T-helper 2 cell (primary cell): ENCODE results near the gene NRP1.

Experiments used
- DNase-seq, 5 experiments: peaks; one replicate each; pipeline versions ENCODE4 v3.0.0 to v3.0.0-alpha.2; 2012 to 2022

NRP1 gene

GRCh38 chr10:33176688-33177087, 157.8 kb downstream of the NRP1 start:
- no peak for DNase-seq

GRCh38 chr10:33174674-33175434, 159.6 kb downstream of the NRP1 start:
- no peak for DNase-seq

- DNase-seq, result no peak
These were observed 168.6 kb downstream of the NRP1 start for GRCh38 chr10:33165911-33166310.

- no peak for DNase-seq
These were observed 170.3 kb downstream of the NRP1 start for GRCh38 chr10:33164060-33164709.

- DNase-seq, result no peak
These were observed 172.3 kb downstream of the NRP1 start for GRCh38 chr10:33162248-33162575.

- DNase-seq, result no peak
These were observed 172.8 kb downstream of the NRP1 start for GRCh38 chr10:33161550-33162247.

GRCh38 chr10:33160151-33160550, 174.3 kb downstream of the NRP1 start:
- DNase-seq, result no peak

GRCh38 chr10:33157103-33157502, 177.4 kb downstream of the NRP1 start:
- no peak for DNase-seq

GRCh38 chr10:33155720-33156638, 178.5 kb downstream of the NRP1 start:
- peak in 3 of 5 experiments; percentile 21 to 85 (median 49) for DNase-seq

GRCh38 chr10:33154590-33154989, 179.9 kb downstream of the NRP1 start:
- DNase-seq, result no peak

- DNase-seq, result peak in 1 of 5 experiments; percentile 81
These were observed 180.5 kb downstream of the NRP1 start for GRCh38 chr10:33153968-33154327.

GRCh38 chr10:33153251-33153967, 181.1 kb downstream of the NRP1 start:
- peak in 1 of 5 experiments; percentile 87 for DNase-seq

- DNase-seq, result peak in 1 of 5 experiments; percentile 45
These were observed 181.7 kb downstream of the NRP1 start for GRCh38 chr10:33152750-33153149.

GRCh38 chr10:33152146-33152545, 182.3 kb downstream of the NRP1 start:
- DNase-seq, result no peak

GRCh38 chr10:33151344-33151864, 183.1 kb downstream of the NRP1 start:
- no peak for DNase-seq

- DNase-seq, result peak in 2 of 5 experiments; percentile 26 to 84
These were observed 183.6 kb downstream of the NRP1 start for GRCh38 chr10:33150889-33151288.

GRCh38 chr10:33150146-33150545, 184.3 kb downstream of the NRP1 start:
- no peak for DNase-seq

GRCh38 chr10:33147013-33147310, 187.5 kb downstream of the NRP1 start:
- no peak for DNase-seq

- DNase-seq, result no peak
These were observed 188.1 kb downstream of the NRP1 start for GRCh38 chr10:33146189-33147012.

GRCh38 chr10:33145451-33146188, 188.8 kb downstream of the NRP1 start:
- DNase-seq, result no peak
